Large intestine (tissue), 3 donors: Measurements from ENCODE around the gene CD48. TPM values are rescaled to one million over a fixed set of nuclear protein-coding genes. Genes with fewer than 3 reads are reported as not detected.
"Not testable (repeated sequence)": the region's sequence is repeated elsewhere in the genome, so short reads cannot be mapped to it uniquely, and the experiment has no call there.

Experiments
- DNase-seq, 2 donors: peaks; one replicate each; pipeline versions ENCODE4 v3.0.0 to v3.0.0-alpha.2; 2013
- H3K27ac ChIP-seq: one replicate; pipeline ENCODE4 v1.5.1; 2013; ENCODE audit warnings: low read length
- H3K27me3 ChIP-seq: 2 replicates; pipeline ENCODE4 v1.6.1; 2013; ENCODE audit warnings: low read length; ENCODE audit not compliant: control insufficient read depth, insufficient read depth
- H3K36me3 ChIP-seq: 2 replicates; pipeline ENCODE4 v1.6.1; 2013; ENCODE audit warnings: low read length; ENCODE audit not compliant: control insufficient read depth, insufficient read depth
- H3K4me1 ChIP-seq: one replicate; pipeline ENCODE4 v1.6.1; 2013; ENCODE audit warnings: low read length; ENCODE audit not compliant: control insufficient read depth, insufficient read depth
- H3K4me3 ChIP-seq: one replicate; pipeline ENCODE4 v1.5.1; 2013; ENCODE audit warnings: low read length
- H3K9me3 ChIP-seq: one replicate; pipeline ENCODE4 v1.6.1; 2013; ENCODE audit warnings: mild to moderate bottlenecking, low read depth, low read length, moderate library complexity; ENCODE audit not compliant: control insufficient read depth
- WGBS: methylation state at CpG from one replicate; pipeline ENCODE4 v1.1.5; 2013; ENCODE audit warnings: low lambda C conversion rate; ENCODE audit not compliant: insufficient coverage; 5-methylcytosine and 5-hydroxymethylcytosine counted together
- polyA plus RNA-seq: library from polyadenylated mRNA; unstranded; fragments of 120-200 nt; gene quantifications from one replicate; pipeline ENCODE4 v1.2.1, GENCODE V29; 2013

Gene CD48
- polyA plus RNA-seq, 1 donor: 8.6 TPM

DNA sequence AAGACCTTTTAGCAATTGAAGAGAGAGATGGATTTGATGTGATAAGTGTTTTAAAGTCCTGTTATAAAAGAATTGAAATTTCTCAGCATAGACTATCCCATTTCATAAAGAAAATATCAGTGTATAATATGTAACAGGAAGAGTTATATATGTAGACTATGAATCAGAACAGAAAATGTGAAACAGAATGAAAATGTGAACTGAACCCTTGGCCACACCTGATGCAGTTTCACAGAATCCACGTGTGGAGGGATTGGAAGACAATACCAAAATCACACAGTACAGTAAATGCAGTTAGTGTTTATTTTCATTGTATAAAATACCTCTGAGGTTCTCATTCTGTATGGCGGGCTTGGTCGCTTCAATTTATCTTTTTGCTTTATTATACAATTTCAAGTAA is 54.9 kb downstream of the CD48 start:
- no peaks in the 10 kb centered on the region for H3K27me3 ChIP-seq
- H3K27ac ChIP-seq: no peak overlapping the region
- H3K9me3 ChIP-seq: no peaks in the 10 kb centered on the region
- WGBS: 100% methylated on average over 1 of the region's 3 CpGs
- H3K36me3 ChIP-seq: no peaks in the 10 kb centered on the region
- no peak for DNase-seq
- peaks cover 39% of the 10 kb centered on the region for H3K4me1 ChIP-seq
- no peak overlapping the region for H3K4me3 ChIP-seq

DNA sequence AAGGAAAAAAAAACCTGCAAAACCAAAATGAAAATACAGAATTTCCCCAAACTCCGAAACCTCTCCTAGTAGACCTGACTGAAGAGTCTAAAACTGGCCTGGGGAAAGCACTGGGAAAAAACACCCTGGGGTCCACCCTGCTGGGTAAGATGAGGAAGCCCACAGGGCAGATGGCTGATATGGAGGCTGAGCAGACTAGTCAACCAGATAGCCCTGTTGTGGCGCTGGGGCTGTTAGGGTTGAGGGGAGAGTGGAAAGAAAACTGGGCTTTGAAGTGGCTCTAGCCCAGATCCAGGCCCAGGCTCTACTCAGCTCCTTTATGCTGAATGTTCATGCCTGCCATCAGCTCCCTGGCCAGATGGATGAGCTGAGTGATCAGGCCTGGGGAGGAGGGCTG is 58.0 kb downstream of the CD48 start:
- WGBS: no CpG with 5 or more reads among the region's 2 CpGs
- Histone ChIP-seq H3K27me3 (no peaks in the 10 kb centered on the region), H3K4me1 (peaks cover 40% of the 10 kb centered on the region), H3K27ac (peak overlapping the region; percentile 67), H3K4me3 (no peak overlapping the region), H3K36me3 (no peaks in the 10 kb centered on the region), H3K9me3 (no peaks in the 10 kb centered on the region)
- DNase-seq: no peak

DNA sequence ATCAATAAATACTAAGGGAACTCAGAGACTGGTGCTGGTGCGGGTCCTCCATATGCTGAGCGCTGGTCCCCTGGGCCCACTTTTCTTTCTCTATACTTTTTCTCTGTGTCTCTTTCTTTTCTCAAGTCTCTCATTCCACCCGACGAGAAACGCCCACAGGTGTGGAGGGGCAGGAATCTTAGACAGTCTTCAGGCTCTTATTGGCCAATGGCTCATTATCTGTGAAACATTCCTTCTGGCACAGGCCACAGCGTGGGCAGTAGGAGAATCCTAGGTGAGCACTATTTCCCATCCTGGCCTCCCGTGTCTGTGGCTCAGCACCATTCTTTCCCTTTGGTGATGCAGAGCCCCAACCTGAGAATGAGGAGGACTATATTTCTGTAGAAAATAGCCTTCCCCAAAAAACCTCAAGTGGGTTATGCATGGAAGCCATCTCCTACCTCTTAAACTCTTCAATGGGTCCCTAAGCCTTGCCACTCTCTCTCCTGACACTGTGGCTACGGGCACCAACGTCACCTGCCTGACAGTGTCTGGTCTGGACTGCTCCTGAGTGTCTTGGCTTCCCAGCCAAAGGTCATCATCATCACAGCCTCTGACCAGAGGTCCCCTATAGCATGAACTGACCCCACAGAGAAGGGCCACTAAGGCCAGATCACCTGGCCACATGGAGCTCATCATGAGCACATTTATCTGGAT is 58.5 kb downstream of the CD48 start:
- Histone ChIP-seq H3K27me3 (no peaks in the 10 kb centered on the region), H3K4me3 (no peak overlapping the region), H3K27ac (peak overlapping the region; percentile 67), H3K9me3 (no peaks in the 10 kb centered on the region), H3K4me1 (peaks cover 40% of the 10 kb centered on the region), H3K36me3 (no peaks in the 10 kb centered on the region)
- WGBS: 85% methylated on average over 4 of the region's 9 CpGs
- no peak for DNase-seq

DNA sequence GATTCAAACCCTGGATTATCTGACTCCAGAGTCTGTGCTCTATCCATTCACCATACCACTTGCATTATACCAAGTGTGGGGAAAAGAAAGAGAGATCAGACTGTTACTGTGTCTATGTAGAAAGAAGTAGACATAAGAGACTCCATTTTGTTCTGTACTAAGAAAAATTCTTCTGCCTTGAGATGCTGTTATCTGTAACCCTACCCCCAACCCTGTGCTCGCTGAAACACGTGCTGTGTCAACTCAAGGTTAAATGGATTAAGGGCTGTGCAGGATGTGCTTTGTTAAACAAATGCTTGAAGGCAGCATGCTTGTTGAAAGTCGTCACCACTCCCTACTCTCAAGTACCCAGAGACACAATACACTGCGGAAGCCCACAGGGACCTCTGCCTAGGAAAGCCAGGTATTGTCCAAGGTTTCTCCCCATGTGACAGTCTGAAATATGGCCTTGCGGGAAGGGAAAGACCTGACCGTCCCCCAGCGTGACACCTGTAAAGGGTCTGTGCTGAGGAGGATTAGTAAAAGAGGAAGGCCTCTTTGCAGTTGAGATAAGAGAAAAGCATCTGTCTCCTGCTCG is 59.5 kb downstream of the CD48 start:
- not testable (repeated sequence) for H3K9me3 ChIP-seq, H3K27me3 ChIP-seq, H3K4me3 ChIP-seq, H3K36me3 ChIP-seq
- peak in 1 of 2 donors; percentile 67 for DNase-seq
- WGBS: no CpG with 5 or more reads among the region's 8 CpGs
- Histone ChIP-seq H3K4me1 (peaks cover 35% of the 10 kb centered on the region), H3K27ac (peak overlapping the region; percentile 67)

DNA sequence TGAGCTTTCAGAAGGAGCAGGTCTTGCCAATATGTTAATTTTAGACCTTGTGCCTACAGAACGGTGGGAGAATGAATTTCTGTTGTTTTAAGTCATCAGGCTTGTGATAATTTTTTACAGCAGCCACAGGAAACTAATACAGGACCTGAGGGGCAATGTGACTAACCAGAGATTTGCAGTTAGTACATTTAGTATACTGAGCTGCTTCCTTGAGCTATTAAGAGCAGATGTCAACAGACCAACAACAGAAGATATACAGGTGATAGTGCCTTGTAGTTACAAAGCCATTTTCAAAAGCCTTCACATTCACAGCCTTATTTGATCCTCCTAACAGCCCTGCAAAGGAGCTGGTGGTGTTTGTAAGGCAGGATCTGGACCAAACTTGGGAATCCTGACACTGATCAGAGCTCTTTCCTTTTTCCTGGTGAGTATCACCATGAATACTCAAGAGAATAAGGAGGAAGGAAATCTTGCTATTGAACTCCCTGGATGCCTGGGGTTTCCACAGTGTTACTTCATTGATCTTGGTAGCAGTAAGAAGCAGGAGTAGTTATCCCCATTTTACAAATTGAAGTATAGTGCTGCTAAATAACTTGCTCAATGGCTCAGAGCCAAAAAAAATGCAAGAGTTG is 60.1 kb downstream of the CD48 start:
- Histone ChIP-seq H3K4me3 (no peak overlapping the region), H3K27me3 (no peaks in the 10 kb centered on the region), H3K4me1 (peaks cover 38% of the 10 kb centered on the region), H3K27ac (peak overlapping the region; percentile 48), H3K9me3 (no peaks in the 10 kb centered on the region), H3K36me3 (no peaks in the 10 kb centered on the region)
- WGBS: no CpG with 5 or more reads among the region's 1 CpG
- peak in 1 of 2 donors; percentile 26 for DNase-seq

DNA sequence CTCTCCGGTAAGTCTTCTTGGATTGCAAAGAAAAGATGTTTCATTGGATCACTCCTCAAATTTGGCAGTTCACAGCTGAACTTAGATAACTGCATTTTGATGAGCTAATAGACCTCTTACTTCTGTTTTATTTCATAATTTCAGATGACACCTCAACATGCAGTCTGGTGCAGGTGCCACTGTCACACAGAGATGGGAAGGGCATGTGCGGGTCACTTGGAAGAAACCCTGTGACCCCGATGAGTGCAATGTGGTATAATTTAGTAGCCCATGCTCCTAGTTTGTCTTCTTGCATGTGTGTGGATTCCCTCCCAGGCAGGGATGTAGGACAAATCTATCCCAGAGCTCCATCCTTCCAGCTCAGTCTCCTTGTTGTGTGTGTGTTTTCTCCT is 64.3 kb downstream of the CD48 start:
- Histone ChIP-seq H3K36me3 (no peaks in the 10 kb centered on the region), H3K4me1 (peaks cover 42% of the 10 kb centered on the region), H3K27me3 (no peaks in the 10 kb centered on the region), H3K9me3 (no peaks in the 10 kb centered on the region), H3K27ac (peak overlapping the region; percentile 87), H3K4me3 (no peak overlapping the region)
- no peak for DNase-seq
- no CpG with 5 or more reads among the region's 3 CpGs for WGBS

DNA sequence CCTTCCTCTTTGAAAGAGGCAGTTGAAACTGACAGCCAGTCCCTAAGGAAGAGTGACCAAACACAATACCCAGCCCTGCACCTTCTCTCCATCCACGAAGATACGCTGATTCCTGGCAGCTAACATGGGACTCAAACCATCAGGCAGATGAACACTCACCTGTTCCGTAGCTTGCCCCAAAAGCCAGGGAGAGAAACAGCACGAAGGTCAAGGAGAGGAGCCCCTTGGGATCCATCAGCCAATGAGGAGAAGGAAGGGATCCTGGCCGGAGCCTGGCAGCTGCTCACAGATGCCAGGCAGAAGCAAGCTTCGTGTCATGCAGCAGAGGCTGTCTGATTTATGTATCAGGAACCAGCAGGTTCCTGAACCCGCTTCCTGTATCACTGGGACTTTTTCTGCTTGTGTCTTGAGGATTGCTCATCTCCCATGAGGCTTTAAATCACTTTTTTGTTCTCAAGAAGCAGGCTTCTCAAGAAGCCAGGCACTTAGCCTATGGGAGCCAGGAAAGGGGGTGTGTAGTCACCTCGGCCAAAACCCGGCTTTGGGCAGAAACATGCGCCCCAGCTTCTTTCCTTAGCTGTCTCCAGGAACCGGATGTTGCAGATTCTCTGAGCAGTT is 64.8 kb downstream of the CD48 start, which contains the start of gene SLAMF1:
SLAMF1 (minus strand) TSS at position 334 of the 618 bp plus-strand sequence; CDS start at position 235, 99 bp downstream.
- Histone ChIP-seq H3K27ac (peak within 1 kb of the TSS; percentile 87), H3K36me3 (no peaks in the 10 kb centered on the region), H3K4me1 (peaks cover 40% of the 10 kb centered on the region), H3K27me3 (no peaks in the 10 kb centered on the region), H3K9me3 (no peaks in the 10 kb centered on the region), H3K4me3 (no peak within 1 kb of the TSS)
- WGBS: 86% methylated on average over 1 of the region's 11 CpGs
- DNase-seq: no peak

DNA sequence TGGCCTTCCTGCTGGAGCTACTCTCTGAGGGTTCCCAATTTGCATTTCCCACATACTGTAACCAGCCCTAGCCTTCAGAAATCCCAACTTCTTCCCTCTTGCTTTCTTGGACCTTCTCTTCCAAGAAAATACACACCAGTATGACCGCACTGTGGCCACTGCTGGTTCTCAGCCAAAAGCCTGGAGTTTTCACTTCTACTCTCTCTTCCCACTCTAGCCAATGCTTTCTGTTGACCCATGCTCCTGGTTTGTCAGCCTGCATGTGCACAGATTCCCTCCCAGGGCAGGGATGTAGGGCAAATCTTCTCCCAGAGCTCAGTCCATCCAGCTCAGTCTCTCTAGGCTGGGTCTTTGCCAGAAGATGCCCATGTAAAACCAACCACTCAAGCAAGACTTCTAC is 65.4 kb downstream of the CD48 start:
- Histone ChIP-seq H3K27me3 (no peaks in the 10 kb centered on the region), H3K9me3 (no peaks in the 10 kb centered on the region), H3K4me1 (peaks cover 34% of the 10 kb centered on the region), H3K36me3 (no peaks in the 10 kb centered on the region), H3K4me3 (no peak overlapping the region), H3K27ac (peak overlapping the region; percentile 87)
- DNase-seq: no peak
- WGBS: no CpG with 5 or more reads among the region's 1 CpG

DNA sequence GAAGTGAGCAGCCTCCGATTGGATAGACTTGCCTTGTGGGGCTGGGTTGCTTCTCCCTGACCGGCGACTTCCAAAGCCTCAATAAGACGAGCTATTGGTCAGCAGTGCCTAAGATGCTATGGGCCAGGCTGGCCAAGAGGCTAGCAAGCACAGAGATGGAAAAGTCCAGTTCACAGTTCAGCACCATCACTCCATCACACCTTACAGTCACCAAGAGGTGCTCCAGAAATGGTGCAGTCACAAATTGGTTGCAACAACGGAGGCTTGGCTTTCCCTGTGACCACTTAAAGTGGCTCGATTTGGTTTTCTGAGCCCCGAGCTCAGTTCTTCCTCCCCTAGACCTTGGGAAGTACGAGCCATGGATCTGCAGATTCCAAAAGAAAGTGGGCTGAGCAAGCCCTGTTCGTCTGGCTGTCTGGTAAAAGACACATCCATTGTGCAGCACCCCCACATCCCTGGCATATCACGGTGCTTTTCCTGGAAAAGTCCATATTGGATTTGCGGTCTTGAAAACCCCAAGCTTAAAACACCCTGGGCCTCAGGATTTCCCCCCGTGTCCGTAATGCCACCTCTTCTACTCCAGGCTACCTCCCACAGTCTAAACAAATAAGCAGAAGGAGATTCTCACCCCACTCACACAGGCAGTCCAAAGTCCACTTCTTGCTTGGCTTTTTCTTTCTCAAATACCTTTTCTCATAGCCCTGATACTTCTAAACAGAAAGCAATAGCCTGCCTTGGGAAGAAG is 66.1 kb downstream of the CD48 start:
- DNase-seq: peak in 1 of 2 donors; percentile 85
- peaks cover 29% of the 10 kb centered on the region for H3K4me1 ChIP-seq
- no peaks in the 10 kb centered on the region for H3K36me3 ChIP-seq
- no peaks in the 10 kb centered on the region for H3K27me3 ChIP-seq
- H3K4me3 ChIP-seq: no peak overlapping the region
- no peaks in the 10 kb centered on the region for H3K9me3 ChIP-seq
- WGBS: no CpG with 5 or more reads among the region's 13 CpGs
- H3K27ac ChIP-seq: peak overlapping the region; percentile 87

DNA sequence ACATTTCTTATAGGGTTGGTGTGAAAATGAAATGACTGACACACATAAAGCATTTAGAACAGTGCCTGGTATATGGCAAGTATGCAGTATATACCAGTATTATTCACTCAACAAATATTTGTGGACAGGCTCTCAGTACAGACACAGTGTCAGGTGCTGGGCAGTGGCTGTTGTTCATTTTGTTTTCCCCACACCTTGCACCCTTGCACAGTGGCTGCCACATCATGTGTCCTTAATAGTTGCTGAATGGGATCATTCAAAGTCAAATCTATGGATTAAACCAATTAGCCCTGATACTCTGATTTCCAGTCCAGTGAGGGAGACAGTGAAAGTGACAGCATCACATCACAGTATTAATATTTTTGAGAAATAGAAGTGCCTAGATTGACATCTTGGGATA is 67.2 kb downstream of the CD48 start:
- no peak overlapping the region for H3K27ac ChIP-seq

More for the DNA sequence above, 67.2 kb downstream of the CD48 start:
- Histone ChIP-seq H3K36me3 (no peaks in the 10 kb centered on the region), H3K27me3 (no peaks in the 10 kb centered on the region), H3K4me1 (peaks cover 29% of the 10 kb centered on the region), H3K9me3 (no peaks in the 10 kb centered on the region), H3K4me3 (no peak overlapping the region)
- DNase-seq: no peak
